B cell (primary cell): ENCODE measurements around the gene PLXNA1.

Experiments
- EZH2 ChIP-seq: IDR thresholded peaks from 2 replicates; pipeline ENCODE4 v1.6.1; 2012; ENCODE audit warnings: borderline replicate concordance, low read depth, mild to moderate bottlenecking, moderate library complexity, low read length; ENCODE audit not compliant: insufficient read depth, poor library complexity, severe bottlenecking
- TF ChIP-seq, protein P1 (sequence below): fragments of 200-600 bp; IDR thresholded peaks from one replicate; pipeline ENCODE4 v1.8.0; 2022; ENCODE audit warnings: antibody characterized with exemption, mild to moderate bottlenecking

DNA sequence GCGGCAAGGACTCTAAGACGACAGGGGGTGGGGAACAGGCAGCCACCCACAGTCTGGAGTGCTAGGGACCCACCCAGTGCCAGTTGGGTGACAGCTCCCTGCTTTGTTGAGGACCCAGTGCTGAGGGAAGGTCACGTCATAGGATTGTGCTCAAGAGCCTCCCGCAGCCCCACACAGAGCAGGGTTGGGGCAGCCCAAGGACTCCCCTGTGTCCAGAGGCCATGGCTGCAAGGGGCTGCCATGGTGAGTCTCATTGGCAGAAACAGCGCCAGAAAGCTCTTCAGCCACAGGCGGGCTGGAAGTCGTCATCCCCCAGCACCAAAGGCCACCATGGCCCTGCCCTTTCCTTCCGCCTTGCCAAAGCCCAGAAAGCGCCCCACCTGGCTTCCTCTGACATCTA, 37.0 kb upstream of the PLXNA1 start:
- no peak for TF ChIP-seq EZH2
- TF ChIP-seq, protein P1, sequence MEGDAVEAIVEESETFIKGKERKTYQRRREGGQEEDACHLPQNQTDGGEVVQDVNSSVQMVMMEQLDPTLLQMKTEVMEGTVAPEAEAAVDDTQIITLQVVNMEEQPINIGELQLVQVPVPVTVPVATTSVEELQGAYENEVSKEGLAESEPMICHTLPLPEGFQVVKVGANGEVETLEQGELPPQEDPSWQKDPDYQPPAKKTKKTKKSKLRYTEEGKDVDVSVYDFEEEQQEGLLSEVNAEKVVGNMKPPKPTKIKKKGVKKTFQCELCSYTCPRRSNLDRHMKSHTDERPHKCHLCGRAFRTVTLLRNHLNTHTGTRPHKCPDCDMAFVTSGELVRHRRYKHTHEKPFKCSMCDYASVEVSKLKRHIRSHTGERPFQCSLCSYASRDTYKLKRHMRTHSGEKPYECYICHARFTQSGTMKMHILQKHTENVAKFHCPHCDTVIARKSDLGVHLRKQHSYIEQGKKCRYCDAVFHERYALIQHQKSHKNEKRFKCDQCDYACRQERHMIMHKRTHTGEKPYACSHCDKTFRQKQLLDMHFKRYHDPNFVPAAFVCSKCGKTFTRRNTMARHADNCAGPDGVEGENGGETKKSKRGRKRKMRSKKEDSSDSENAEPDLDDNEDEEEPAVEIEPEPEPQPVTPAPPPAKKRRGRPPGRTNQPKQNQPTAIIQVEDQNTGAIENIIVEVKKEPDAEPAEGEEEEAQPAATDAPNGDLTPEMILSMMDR: no peak
